AG04450 (cell line): ENCODE measurements around the gene SPATA6. TPM values are rescaled to one million over a fixed set of nuclear protein-coding genes. Genes with fewer than 3 reads are reported as not detected.
"Not testable (repeated sequence)": the region's sequence is repeated elsewhere in the genome, so short reads cannot be mapped to it uniquely, and the experiment has no call there.

Source experiments
- CTCF ChIA-PET: fragments of 300-600, 350-600 bp; formaldehyde crosslinking; extraction: SDS; loops from one replicate; lab custom pipeline; 2022; ENCODE audit warnings: antibody characterized with exemption, inconsistent platforms; lab: Charles Lee
- POLR2A ChIA-PET: fragments of 350-600 bp; formaldehyde crosslinking; extraction: SDS; loops from one replicate; lab custom pipeline; 2021; ENCODE audit warnings: antibody characterized with exemption, inconsistent platforms; lab: Yijun Ruan, JAX
- DNase-seq: peaks from one replicate; pipeline ENCODE4 v3.0.0-alpha.2; 2011; ENCODE audit warnings: low read depth, low spot score
- H3K27ac ChIP-seq: one replicate; pipeline ENCODE4 v1.5.1; 2012; ENCODE audit warnings: low read depth, low read length, control low read depth
- H3K27me3 ChIP-seq: one replicate; pipeline ENCODE4 v1.6.0; 2012; ENCODE audit warnings: low read length; ENCODE audit not compliant: control insufficient read depth, insufficient read depth
- H3K4me3 ChIP-seq: 2 replicates; pipeline ENCODE4 v1.5.1; 2011; ENCODE audit warnings: mild to moderate bottlenecking, low read depth, low read length, control low read depth
- H3K9me3 ChIP-seq: 2 replicates; pipeline ENCODE4 v1.5.1; 2012; ENCODE audit warnings: low read length; ENCODE audit not compliant: control insufficient read depth, insufficient read depth
- polyA plus RNA-seq: library from polyadenylated mRNA; depleted of rRNA; stranded (reverse); fragments of >200 nt; gene quantifications from 2 replicates; pipeline ENCODE4 v1.2.3, GENCODE V29; 2011
- TF ChIP-seq, protein P1 (sequence below): IDR thresholded peaks from 2 replicates; pipeline ENCODE4 v1.5.1; 2011; ENCODE audit warnings: low read depth, low read length, control low read depth, inconsistent platforms

Gene SPATA6
- polyA plus RNA-seq, 1 experiment = 6.1 TPM

DNA sequence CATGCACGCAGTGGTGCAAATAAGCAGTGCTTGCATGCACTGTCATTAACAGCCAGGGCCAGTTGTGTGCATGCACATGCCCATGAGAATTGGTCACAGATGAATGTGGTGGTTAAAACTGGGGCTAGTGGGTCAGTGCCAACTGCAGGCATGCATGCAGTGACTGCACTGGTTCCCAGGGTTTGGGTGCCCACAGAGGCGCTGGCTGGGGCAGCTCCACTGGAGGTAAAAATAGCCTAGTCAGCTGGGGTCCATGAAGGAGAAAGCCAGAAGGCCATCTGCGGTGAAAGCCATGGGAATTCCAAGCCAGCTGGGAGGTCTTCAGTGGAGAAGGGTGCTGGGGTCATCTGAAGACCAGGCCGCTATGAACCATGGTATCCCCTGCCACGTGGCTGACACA, 179.3 kb downstream of the SPATA6 start:
- TF ChIP-seq, protein P1, sequence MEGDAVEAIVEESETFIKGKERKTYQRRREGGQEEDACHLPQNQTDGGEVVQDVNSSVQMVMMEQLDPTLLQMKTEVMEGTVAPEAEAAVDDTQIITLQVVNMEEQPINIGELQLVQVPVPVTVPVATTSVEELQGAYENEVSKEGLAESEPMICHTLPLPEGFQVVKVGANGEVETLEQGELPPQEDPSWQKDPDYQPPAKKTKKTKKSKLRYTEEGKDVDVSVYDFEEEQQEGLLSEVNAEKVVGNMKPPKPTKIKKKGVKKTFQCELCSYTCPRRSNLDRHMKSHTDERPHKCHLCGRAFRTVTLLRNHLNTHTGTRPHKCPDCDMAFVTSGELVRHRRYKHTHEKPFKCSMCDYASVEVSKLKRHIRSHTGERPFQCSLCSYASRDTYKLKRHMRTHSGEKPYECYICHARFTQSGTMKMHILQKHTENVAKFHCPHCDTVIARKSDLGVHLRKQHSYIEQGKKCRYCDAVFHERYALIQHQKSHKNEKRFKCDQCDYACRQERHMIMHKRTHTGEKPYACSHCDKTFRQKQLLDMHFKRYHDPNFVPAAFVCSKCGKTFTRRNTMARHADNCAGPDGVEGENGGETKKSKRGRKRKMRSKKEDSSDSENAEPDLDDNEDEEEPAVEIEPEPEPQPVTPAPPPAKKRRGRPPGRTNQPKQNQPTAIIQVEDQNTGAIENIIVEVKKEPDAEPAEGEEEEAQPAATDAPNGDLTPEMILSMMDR = no peak
- Histone ChIP-seq H3K9me3 (no peaks in the 10 kb centered on the region), H3K27me3 (no peaks in the 10 kb centered on the region), H3K27ac (no peak overlapping the region), H3K4me3 (no peak overlapping the region)
- ChIA-PET POLR2A (no interaction called here), CTCF (interaction anchor here (0.8 kb wide), 1 partner anchor 205 kb away, joined by 4 read pairs; no protein-coding TSS in a partner anchor)
- DNase-seq = no peak

DNA sequence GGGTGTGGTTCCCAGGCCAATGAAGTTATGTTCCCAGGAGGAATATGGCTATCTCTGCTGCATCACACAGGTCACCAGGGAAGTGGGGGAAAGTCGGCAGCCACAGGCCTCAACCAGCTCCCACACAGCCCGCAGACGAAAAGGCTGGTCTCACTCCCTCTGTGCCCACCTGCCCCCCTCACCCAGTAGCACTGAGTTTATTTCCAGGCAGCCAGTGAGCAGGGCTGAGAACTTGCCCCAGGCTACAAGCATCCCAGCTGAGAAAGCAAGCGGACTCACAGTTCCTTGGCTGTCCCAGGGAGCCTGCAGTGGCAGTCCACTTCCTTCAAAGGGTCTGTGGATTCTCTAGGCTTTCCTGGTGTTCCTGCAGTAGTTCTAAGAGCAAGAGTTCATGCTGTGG, 180.6 kb downstream of the SPATA6 start:
- no peak overlapping the region for H3K27ac ChIP-seq
- TF ChIP-seq, protein P1 = no peak
- H3K9me3 ChIP-seq = no peaks in the 10 kb centered on the region
- H3K4me3 ChIP-seq = no peak overlapping the region
- H3K27me3 ChIP-seq = no peaks in the 10 kb centered on the region
- no peak for DNase-seq
- ChIA-PET CTCF (no interaction called here), POLR2A (no interaction called here)

DNA sequence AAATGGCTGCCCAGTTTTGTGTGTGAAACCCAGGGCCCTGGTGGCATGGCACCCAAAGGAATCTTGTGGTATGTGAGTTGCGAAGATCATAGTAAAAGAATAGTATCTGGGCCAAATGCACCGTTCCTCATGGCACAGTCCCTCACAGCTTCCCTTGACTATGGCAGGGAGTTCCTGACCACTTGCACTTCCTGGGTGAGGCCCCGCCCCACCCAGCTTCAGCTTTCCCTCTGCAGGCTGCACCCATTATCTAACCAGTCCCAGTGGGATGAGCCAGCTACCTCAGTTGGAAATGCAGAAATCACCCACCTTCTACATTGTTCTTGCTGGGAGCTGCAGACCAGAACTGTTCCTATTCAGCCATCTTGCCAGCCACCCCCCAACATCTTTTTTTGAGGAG, 186.5 kb downstream of the SPATA6 start:
- TF ChIP-seq, protein P1 = no peak
- no peak for DNase-seq
- Histone ChIP-seq H3K9me3 (no peaks in the 10 kb centered on the region), H3K27me3 (no peaks in the 10 kb centered on the region), H3K4me3 (no peak overlapping the region), H3K27ac (no peak overlapping the region)
- POLR2A ChIA-PET = no interaction called here
- CTCF ChIA-PET = no interaction called here

DNA sequence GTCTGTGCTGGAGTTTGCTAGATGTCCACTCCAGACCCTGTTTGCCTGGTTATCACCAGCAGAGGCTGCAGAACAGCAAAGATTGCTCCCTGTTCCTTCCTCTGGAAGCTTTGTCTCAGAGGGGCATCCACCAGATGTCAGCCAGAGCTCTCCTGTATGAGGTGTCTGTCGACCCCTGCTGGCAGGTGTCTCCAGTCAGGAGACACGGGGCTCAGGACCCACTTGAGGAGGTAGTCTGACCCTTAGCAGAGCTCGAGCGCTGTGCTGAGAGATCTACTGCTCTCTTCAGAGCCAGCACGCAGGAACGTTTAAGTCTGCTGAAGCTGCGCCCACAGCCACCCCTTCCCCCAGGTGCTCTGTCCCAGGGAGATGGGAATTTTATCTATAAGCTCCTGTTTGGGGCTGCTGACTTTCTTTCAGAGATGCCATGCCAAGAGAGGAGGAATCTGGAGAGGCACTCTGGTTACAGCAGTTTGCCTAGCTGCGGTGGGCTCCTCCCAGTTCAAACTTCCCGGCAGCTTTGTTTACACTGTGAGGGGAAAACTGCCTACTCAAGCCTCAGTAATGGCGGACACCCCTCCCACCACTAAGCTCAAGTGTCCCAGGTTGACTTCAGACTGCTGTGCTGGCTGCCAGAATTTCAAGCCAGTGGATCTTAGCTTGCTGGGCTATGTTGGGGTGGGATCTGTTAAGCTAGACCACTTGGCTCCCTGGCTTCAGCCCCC, 187.1 kb downstream of the SPATA6 start:
- CTCF ChIA-PET, H3K27ac ChIP-seq, H3K4me3 ChIP-seq, H3K9me3 ChIP-seq, H3K27me3 ChIP-seq, POLR2A ChIA-PET, DNase-seq: not testable (repeated sequence)

DNA sequence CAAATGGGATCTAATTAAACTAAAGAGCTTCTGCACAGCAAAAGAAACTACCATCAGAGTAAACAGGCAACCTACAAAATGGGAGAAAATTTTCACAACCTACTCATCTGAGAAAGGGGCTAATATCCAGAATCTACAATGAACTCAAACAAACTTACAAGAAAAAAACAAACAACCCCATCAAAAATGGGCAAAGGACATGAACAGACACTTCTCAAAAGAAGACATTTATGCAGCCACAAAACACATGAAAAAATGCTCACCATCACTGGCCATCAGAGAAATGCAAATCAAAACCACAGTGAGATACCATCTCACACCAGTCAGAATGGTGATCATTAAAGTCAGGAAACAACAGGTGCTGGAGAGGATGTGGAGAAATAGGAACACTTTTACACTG, 189.7 kb downstream of the SPATA6 start:
- H3K27me3 ChIP-seq, H3K9me3 ChIP-seq, H3K27ac ChIP-seq, H3K4me3 ChIP-seq, POLR2A ChIA-PET, CTCF ChIA-PET, DNase-seq: not testable (repeated sequence)

DNA sequence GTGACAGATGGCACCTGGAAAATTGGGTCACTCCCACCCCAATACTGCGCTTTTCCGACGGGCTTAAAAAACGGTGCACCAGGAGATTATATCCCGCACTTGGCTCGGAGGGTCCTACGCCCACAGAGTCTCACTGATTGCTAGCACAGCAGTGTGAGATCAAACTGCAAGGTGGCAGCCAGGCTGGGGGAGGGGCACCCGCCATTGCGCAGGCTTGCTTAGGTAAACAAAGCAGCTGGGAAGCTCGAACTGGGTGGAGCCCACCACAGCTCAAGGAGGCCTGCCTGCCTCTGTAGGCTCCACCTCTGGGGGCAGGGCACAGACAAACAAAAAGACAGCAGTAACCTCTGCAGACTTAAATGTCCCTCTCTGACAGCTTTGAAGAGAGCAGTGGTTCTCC, 194.6 kb downstream of the SPATA6 start:
- H3K4me3 ChIP-seq, H3K9me3 ChIP-seq, H3K27me3 ChIP-seq, DNase-seq, H3K27ac ChIP-seq, POLR2A ChIA-PET: not testable (repeated sequence)
- CTCF ChIA-PET = interaction anchor here (0.5 kb wide), 1 partner anchor 26 kb away, joined by 3 read pairs; no protein-coding TSS in a partner anchor
